OCI-LY3 (cell line): ENCODE results near the gene NPTN.

Source experiments
- CTCF ChIP-seq: fragments of 200-600, 300-600 bp; sonication (generic); IDR thresholded peaks from 2 replicates; pipeline ENCODE4 v1.5.1; 2014; ENCODE audit warnings: antibody characterized with exemption, low read length, low read depth
- EZH2phosphoT487 ChIP-seq: fragments of 200-600 bp; shearing (Covaris generic); IDR thresholded peaks from 2 replicates; pipeline ENCODE4 v1.6.1; 2018; ENCODE audit warnings: antibody characterized with exemption, mixed run types, low read depth

- no peak for TF ChIP-seq CTCF
- no peak for TF ChIP-seq EZH2phosphoT487
Measured at GRCh38 chr15:73608475-73608874, 24.7 kb downstream of the NPTN start.
